GM23248 (cell line): Measurements from ENCODE around the gene WNK4. TPM values are rescaled to one million over a fixed set of nuclear protein-coding genes. Genes with fewer than 3 reads are reported as not detected.

Experiments
- DNase-seq: peaks from one replicate; pipeline ENCODE4 v3.0.0-alpha.2; 2015
- H2AFZ ChIP-seq: fragments of 200-600 bp; sonication (generic); 2 replicates; pipeline ENCODE4 v1.6.1; 2016; ENCODE audit warnings: antibody characterized with exemption
- H3F3A ChIP-seq: fragments of 200-600 bp; sonication (generic); 2 replicates; pipeline ENCODE4 v1.6.1; 2016; ENCODE audit warnings: mild to moderate bottlenecking, antibody characterized with exemption, mixed run types; ENCODE audit not compliant: insufficient read depth
- H3K27ac ChIP-seq: fragments of 200-600 bp; sonication (generic); 2 replicates; pipeline ENCODE4 v1.5.1; 2016; ENCODE audit warnings: mild to moderate bottlenecking
- H3K27me3 ChIP-seq: fragments of 200-600 bp; sonication (generic); replicated peaks from 2 replicates; pipeline ENCODE4 v1.6.1; 2016; ENCODE audit warnings: mild to moderate bottlenecking; ENCODE audit not compliant: insufficient read depth
- H3K36me3 ChIP-seq: fragments of 200-600 bp; sonication (generic); 2 replicates; pipeline ENCODE4 v1.6.1; 2016; ENCODE audit warnings: low read depth, mild to moderate bottlenecking
- H3K4me1 ChIP-seq: fragments of 200-600 bp; sonication (generic); 2 replicates; pipeline ENCODE4 v1.6.1; 2016; ENCODE audit warnings: mild to moderate bottlenecking; ENCODE audit not compliant: insufficient read depth
- H3K4me2 ChIP-seq: fragments of 200-600 bp; sonication (generic); one replicate; pipeline ENCODE4 v1.6.1; 2016; ENCODE audit warnings: mild to moderate bottlenecking; ENCODE audit not compliant: unreplicated experiment
- H3K4me3 ChIP-seq: fragments of 200-600 bp; sonication (generic); 2 replicates; pipeline ENCODE4 v1.5.1; 2016; ENCODE audit warnings: mild to moderate bottlenecking
- H3K79me2 ChIP-seq: fragments of 200-600 bp; sonication (generic); 2 replicates; pipeline ENCODE4 v1.6.1; 2016; ENCODE audit warnings: mild to moderate bottlenecking; ENCODE audit not compliant: insufficient read depth
- H3K9ac ChIP-seq: fragments of 200-600 bp; sonication (generic); 2 replicates; pipeline ENCODE4 v1.6.1; 2016; ENCODE audit warnings: mild to moderate bottlenecking
- H3K9me2 ChIP-seq: fragments of 200-600 bp; sonication (generic); 2 replicates; pipeline ENCODE4 v1.6.1; 2016; ENCODE audit warnings: mixed run types, mild to moderate bottlenecking, moderate library complexity; ENCODE audit not compliant: insufficient read depth
- H3K9me3 ChIP-seq: fragments of 200-600 bp; sonication (generic); one replicate; pipeline ENCODE4 v1.6.1; 2017; ENCODE audit warnings: low read depth
- H4K20me1 ChIP-seq: fragments of 200-600 bp; sonication (generic); 2 replicates; pipeline ENCODE4 v1.6.0; 2016; ENCODE audit not compliant: insufficient read depth
- EZH2 ChIP-seq: fragments of 200-600 bp; sonication (generic); IDR thresholded peaks from 2 replicates; pipeline ENCODE4 v1.6.1; 2018; ENCODE audit warnings: antibody characterized with exemption, mild to moderate bottlenecking; ENCODE audit not compliant: insufficient read depth, poor library complexity, severe bottlenecking
- EZH2phosphoT487 ChIP-seq: fragments of 200-600 bp; sonication (generic); IDR thresholded peaks from 2 replicates; pipeline ENCODE4 v1.6.1; 2018; ENCODE audit warnings: antibody characterized with exemption, moderate library complexity, mild to moderate bottlenecking, low read depth; ENCODE audit not compliant: insufficient read depth
- WGBS, 2 experiments: methylation state at CpG; one replicate each; pipeline ENCODE4 v1.1.6; 2015 to 2017; ENCODE audit warnings: low lambda C conversion rate in 2 of 2, low coverage in 1 of 2; ENCODE audit errors: missing lambda C conversion rate in 2 of 2; 5-methylcytosine and 5-hydroxymethylcytosine counted together
- in situ Hi-C: fragments of 300-500 bp; cut with MboI; formaldehyde crosslinking; loops from 2 replicates; pipeline ENCODE4 v1.15.0; 2020
- polyA plus RNA-seq: library from polyadenylated mRNA; unstranded; fragments of >200 nt; fragmentation: Nextera tagmentation; extraction: Ambion mirVana; gene quantifications from 2 replicates; pipeline ENCODE4 v1.2.1, GENCODE V29; 2016
- total RNA-seq: library from RNA; depleted of rRNA; stranded (reverse); fragments of >200 nt; shearing (Covaris generic); gene quantifications from 2 replicates; pipeline ENCODE4 v1.2.3, GENCODE V29; 2014

WNK4 gene
- total and polyA plus RNA-seq, 2 experiments from 2014 or later: 3.0 to 12.6 TPM

- H3K27me3 ChIP-seq: no peaks in the 10 kb centered on the region
- H3K4me1 ChIP-seq: peaks cover 17% of the 10 kb centered on the region
- no peaks in the 10 kb centered on the region for H3F3A ChIP-seq
- TF ChIP-seq EZH2: no peak
- no peak for TF ChIP-seq EZH2phosphoT487
- peak overlapping the region; percentile 97 for H3K9ac ChIP-seq
- DNase-seq: peak; percentile 42
- peak overlapping the region; percentile 94 for H3K4me3 ChIP-seq
- in situ Hi-C loops: no loop called here
- no peaks in the 10 kb centered on the region for H4K20me1 ChIP-seq
- peaks cover 52% of the 10 kb centered on the region for H3K79me2 ChIP-seq
- H3K36me3 ChIP-seq: no peaks in the 10 kb centered on the region; the same call in 1 of the 2 replicates
- no peaks in the 10 kb centered on the region for H3K9me2 ChIP-seq
- peak overlapping the region; percentile 79 for H3K27ac ChIP-seq
- WGBS, 2 experiments: 51% methylated on average over 9 of the region's 9 CpGs
- H2AFZ ChIP-seq: peak overlapping the region; percentile 98
- H3K4me2 ChIP-seq: peak overlapping the region; percentile 99
- no peaks in the 10 kb centered on the region for H3K9me3 ChIP-seq
Measured at GRCh38 chr17:42832213-42832933, 52.0 kb downstream of the WNK4 start.

DNA sequence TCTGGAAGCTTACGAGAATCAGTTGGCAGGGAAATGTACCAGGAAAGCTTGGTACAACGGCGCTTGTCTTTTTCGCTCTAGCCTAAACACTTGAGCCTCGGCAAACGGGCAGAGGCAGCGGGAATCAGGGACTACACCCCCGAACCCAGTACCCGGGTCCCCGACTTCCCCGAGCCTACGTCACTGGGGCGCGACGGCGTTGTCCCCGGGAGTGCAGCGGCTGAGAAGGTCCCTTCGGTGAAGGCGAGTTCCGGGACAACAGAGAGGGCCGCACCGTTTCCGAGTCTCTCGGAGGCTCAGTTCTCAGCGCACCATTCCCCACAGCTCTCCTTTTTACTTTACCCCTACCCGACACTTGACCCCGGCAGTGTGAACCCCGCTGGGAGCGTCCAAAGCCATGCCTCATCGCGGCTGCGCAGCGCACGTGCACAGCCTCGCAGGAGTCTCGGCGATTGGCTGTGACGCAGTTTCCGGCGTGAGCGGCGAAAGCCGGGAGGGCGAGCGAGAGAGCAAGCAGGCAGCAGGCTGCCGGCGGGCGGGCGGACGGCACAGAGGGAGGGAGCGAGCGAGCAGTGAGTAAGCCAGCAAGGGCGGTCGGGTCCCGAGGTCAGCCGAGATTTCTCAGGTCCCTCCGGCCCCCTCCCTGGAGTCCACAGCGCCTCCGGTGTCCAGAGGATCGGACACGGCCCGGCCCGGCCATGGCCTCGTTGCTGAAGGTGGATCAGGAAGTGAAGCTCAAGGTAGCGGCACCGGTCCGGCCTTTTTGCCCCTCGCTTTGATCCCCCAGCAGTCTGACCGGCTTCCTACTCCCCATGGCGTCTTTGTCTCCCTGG lies 52.7 kb downstream of the WNK4 start, which contains the start of gene PSME3:
PSME3 (plus strand) TSS at position 464 of the 833 bp plus-strand sequence; CDS start at position 699, 235 bp downstream.
- Histone ChIP-seq H3F3A (no peaks in the 10 kb centered on the region), H3K27ac (peak within 1 kb of the TSS; percentile 79), H3K9ac (peak within 1 kb of the TSS; percentile 97), H3K36me3 (peaks cover 6% of the 10 kb centered on the region), H3K4me3 (peak within 1 kb of the TSS; percentile 94), H3K79me2 (peaks cover 59% of the 10 kb centered on the region), H4K20me1 (no peaks in the 10 kb centered on the region), H2AFZ (peak within 1 kb of the TSS; percentile 98), H3K9me3 (no peaks in the 10 kb centered on the region), H3K27me3 (no peaks in the 10 kb centered on the region), H3K4me1 (peaks cover 17% of the 10 kb centered on the region), H3K4me2 (peak within 1 kb of the TSS; percentile 99), H3K9me2 (no peaks in the 10 kb centered on the region)
- TF ChIP-seq EZH2 (no peak), EZH2phosphoT487 (no peak)
- WGBS, 2 experiments: 1% methylated on average over 59 to 67 of the region's 71 CpGs
- in situ Hi-C loops: no loop called here
- DNase-seq: peak; percentile 97

GRCh38 chr17:42833767-42834422 lies 53.5 kb downstream of the WNK4 start:
- Histone ChIP-seq H2AFZ (peak overlapping the region; percentile 98), H3K4me1 (peaks cover 17% of the 10 kb centered on the region), H3K9ac (peak overlapping the region; percentile 97), H3K9me2 (no peaks in the 10 kb centered on the region), H3K27me3 (no peaks in the 10 kb centered on the region), H3K4me2 (peak overlapping the region; percentile 99), H3K27ac (peak overlapping the region; percentile 79), H3K36me3 (peaks cover 12% of the 10 kb centered on the region), H3K9me3 (no peaks in the 10 kb centered on the region), H4K20me1 (no peaks in the 10 kb centered on the region), H3K79me2 (peaks cover 66% of the 10 kb centered on the region), H3F3A (peaks cover 5% of the 10 kb centered on the region; the same call in 1 of the 2 replicates), H3K4me3 (peak overlapping the region; percentile 94)
- TF ChIP-seq EZH2phosphoT487 (no peak), EZH2 (no peak)
- WGBS, 2 experiments: 10 to 11% methylated on average over 16 to 18 of the region's 18 CpGs
- in situ Hi-C loops: no loop called here
- DNase-seq: peak; percentile 46

GRCh38 chr17:42835732-42836131 lies 55.3 kb downstream of the WNK4 start:
- H3K9me2 ChIP-seq: no peaks in the 10 kb centered on the region
- H3K27me3 ChIP-seq: no peaks in the 10 kb centered on the region
- H3F3A ChIP-seq: peaks cover 16% of the 10 kb centered on the region
- no peak for DNase-seq
- no peak for TF ChIP-seq EZH2
- no peak for TF ChIP-seq EZH2phosphoT487
- H4K20me1 ChIP-seq: no peaks in the 10 kb centered on the region
- no peak overlapping the region for H3K9ac ChIP-seq
- peaks cover 71% of the 10 kb centered on the region for H3K79me2 ChIP-seq
- H3K27ac ChIP-seq: no peak overlapping the region; the same call in 1 of the 2 replicates
- H3K4me2 ChIP-seq: no peak overlapping the region
- H3K9me3 ChIP-seq: no peaks in the 10 kb centered on the region
- H2AFZ ChIP-seq: no peak overlapping the region
- in situ Hi-C loops: no loop called here
- peaks cover 30% of the 10 kb centered on the region for H3K36me3 ChIP-seq
- peaks cover 17% of the 10 kb centered on the region for H3K4me1 ChIP-seq
- H3K4me3 ChIP-seq: no peak overlapping the region
- 88 to 89% methylated on average over 6 of the region's 6 CpGs for WGBS, 2 experiments
